ENCODE results near the gene THAP8.

Gene THAP8

DNA sequence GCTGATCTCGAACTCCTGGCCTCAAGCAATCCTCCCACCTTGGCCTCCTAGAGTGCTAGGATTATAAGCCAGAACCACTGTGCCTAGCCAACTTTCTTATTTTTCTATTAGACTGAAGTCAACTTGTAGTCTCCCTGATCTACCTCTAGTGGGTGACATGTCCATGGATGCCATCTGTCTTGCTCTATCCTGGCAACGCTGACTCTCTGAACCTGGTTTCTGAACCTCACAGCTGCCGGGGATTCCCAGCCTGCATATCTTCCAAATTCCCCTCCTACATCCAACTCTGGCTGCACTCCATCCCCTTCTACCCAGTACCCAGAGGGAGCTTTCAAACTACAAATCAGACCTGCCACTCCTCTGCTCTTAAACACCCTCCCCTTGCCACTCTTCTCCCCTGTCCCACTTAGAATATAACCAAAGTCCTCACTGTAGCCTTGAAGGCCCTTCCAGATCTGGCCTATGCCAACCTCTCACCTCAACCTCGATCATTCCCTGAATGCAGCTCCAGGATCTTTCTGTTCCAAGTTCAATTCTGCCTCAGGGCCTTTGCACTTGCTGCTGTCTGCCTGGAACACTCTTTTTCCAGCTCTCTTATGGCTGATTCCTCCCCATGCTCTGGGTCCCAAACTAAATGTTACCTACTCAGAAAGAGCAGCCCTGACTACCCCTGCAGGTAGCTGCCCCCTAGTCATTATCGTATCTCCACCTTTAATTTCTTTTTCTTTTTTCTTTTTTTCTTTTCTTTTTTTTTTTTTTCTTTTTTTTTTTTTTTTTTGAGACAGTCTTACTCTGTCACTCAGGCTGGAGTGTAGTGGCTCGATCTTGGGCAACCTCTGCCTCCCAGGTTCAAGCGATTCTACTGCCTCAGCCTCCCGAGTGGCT, 23.6 kb downstream of the THAP8 start:
- TF ChIP-seq, protein P1, sequence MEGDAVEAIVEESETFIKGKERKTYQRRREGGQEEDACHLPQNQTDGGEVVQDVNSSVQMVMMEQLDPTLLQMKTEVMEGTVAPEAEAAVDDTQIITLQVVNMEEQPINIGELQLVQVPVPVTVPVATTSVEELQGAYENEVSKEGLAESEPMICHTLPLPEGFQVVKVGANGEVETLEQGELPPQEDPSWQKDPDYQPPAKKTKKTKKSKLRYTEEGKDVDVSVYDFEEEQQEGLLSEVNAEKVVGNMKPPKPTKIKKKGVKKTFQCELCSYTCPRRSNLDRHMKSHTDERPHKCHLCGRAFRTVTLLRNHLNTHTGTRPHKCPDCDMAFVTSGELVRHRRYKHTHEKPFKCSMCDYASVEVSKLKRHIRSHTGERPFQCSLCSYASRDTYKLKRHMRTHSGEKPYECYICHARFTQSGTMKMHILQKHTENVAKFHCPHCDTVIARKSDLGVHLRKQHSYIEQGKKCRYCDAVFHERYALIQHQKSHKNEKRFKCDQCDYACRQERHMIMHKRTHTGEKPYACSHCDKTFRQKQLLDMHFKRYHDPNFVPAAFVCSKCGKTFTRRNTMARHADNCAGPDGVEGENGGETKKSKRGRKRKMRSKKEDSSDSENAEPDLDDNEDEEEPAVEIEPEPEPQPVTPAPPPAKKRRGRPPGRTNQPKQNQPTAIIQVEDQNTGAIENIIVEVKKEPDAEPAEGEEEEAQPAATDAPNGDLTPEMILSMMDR (conservative IDR thresholded peaks at IDR 0.05; ENCODE audit: control insufficient read depth, insufficient read depth, low read depth, low read length), result peak; percentile 25
- H3K4me3 ChIP-seq (ENCODE audit: control insufficient read depth, low read depth, low read length), result no peak overlapping the region
- DNase-seq (ENCODE audit: low read depth), result peak; percentile 45

- TF ChIP-seq, protein P1 (conservative IDR thresholded peaks at IDR 0.05; ENCODE audit: control insufficient read depth, insufficient read depth, low read depth, low read length), result no peak
- DNase-seq (ENCODE audit: low read depth), result no peak
- no peak overlapping the region for H3K4me3 ChIP-seq (ENCODE audit: control insufficient read depth, low read depth, low read length)
These were observed 25.6 kb downstream of the THAP8 start for GRCh38 chr19:36028313-36029041.

DNA sequence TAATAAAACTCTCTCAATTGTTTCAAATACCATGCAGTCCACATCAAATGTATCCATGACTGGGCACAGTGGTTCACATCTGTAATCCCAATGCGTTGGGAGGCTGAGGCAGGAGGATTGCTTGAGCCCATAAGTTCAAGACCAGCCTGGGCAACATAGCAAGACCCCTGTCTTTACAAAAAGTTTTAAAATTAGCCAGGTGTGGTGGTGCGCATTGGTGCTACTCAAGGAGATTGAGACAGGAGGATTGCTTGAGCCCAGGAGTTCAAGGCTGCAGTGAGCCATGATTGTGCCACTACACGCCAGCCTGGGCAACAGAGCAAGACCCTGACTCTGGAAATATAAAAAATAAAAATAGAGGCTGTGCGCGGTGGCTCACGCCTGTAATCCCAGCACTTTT, 26.4 kb downstream of the THAP8 start:
- TF ChIP-seq, protein P1 (conservative IDR thresholded peaks at IDR 0.05; ENCODE audit: control insufficient read depth, insufficient read depth, low read depth, low read length), result no peak
- no peak for DNase-seq (ENCODE audit: low read depth)
- H3K4me3 ChIP-seq (ENCODE audit: control insufficient read depth, low read depth, low read length), result no peak overlapping the region

DNA sequence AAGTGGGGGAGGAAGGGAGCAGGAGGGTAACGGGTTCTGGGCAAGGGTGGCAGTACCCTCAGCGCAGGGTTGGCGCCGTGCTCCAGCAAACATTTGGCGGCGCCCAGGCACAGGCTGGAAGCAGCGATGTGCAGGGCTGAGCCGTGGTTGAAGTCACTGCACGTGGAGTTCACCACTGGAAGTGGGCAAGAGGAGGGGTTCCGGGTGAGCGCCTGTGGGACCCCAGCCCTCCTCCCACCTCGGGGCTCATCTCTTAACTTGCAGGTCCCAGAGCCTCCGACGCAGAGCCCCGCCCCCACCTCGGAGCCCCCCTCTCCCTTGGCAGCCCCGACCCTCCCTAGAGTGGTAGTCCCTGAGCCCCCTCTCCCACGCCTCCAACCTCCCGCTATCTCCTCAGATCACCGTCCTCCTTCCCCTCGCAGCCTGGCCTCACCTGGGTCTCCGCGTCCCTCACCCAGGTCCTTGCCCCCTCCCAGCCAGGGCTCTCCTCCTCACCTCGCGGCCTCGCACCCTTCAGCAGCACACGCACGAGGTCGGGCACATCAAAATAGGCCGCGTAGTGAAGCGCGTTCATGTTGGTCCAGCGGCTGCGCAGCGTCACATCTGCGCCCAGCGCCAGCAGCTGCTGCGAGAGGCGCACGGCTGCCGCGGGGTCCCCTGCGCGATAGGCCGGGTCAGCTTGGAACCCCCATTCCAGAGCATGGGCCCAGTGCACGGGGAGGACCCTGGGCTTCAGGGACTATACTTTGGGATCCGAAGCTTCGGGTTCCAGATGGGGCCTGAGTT, 27.8 kb downstream of the THAP8 start:
- TF ChIP-seq, protein P1 (conservative IDR thresholded peaks at IDR 0.05; ENCODE audit: control insufficient read depth, insufficient read depth, low read depth, low read length), result no peak
- H3K4me3 ChIP-seq (ENCODE audit: control insufficient read depth, low read depth, low read length), result no peak overlapping the region
- DNase-seq (ENCODE audit: low read depth), result no peak

DNA sequence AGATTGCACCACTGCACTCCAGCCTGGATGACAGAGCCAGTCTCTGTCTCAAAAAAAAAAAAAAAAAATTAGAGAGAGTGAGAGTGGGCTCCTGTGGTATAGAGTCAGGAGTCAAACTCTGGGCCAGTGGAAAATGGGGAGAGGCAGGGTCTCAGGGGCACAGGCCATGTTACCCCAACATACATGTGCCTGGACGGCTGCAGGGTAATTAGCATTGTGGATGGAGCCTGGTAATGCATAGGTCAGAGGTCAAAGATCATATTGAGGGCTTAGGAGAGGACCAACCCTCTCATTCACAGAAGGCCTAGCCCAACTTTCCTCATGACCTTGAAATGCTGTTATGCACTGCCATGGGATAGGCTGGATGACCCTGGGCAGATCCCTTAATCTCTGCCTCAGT, 28.5 kb downstream of the THAP8 start:
- DNase-seq (ENCODE audit: low read depth), result no peak
- TF ChIP-seq, protein P1 (conservative IDR thresholded peaks at IDR 0.05; ENCODE audit: control insufficient read depth, insufficient read depth, low read depth, low read length), result no peak
- H3K4me3 ChIP-seq (ENCODE audit: control insufficient read depth, low read depth, low read length), result no peak overlapping the region

GRCh38 chr19:36023432-36023831, 30.7 kb downstream of the THAP8 start:
- TF ChIP-seq, protein P1 (conservative IDR thresholded peaks at IDR 0.05; ENCODE audit: control insufficient read depth, insufficient read depth, low read depth, low read length), result no peak
- no peak overlapping the region for H3K4me3 ChIP-seq (ENCODE audit: control insufficient read depth, low read depth, low read length)
- DNase-seq (ENCODE audit: low read depth), result no peak

Data from fibroblast of mammary gland (primary cell).